Measurements from ENCODE around the gene HMOX1.

HMOX1 gene

DNA sequence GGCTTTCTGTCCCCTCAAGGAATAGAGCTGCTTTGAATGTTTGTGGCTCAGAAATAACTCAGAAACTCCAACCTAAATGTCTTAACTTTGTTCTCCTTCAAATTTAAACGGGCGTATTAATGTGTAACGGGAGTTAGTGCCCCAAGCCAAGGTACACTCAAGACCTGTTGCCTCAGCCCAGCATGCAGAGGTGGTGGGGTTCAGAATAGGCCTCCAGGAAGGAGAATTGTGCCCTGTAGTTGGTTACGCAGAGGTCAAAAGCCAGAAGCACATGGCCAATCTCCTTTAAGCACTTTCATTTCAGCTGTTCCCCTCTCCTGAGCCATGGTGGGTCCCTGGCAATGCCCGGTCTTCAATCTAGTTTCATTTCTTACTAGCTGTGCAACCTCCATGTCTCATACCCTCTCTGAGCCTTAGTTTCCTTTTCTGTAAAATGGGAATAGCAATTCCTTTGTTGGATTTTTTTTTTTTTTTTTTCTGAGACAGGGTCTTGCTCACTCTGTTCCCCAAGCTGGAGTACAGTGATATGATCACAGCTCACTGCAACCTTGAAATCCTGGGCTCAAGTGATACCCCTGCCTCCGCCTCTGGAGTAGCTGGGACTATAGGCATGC lies 4.2 kb downstream of the HMOX1 start:
- TF ChIP-seq, protein P1, sequence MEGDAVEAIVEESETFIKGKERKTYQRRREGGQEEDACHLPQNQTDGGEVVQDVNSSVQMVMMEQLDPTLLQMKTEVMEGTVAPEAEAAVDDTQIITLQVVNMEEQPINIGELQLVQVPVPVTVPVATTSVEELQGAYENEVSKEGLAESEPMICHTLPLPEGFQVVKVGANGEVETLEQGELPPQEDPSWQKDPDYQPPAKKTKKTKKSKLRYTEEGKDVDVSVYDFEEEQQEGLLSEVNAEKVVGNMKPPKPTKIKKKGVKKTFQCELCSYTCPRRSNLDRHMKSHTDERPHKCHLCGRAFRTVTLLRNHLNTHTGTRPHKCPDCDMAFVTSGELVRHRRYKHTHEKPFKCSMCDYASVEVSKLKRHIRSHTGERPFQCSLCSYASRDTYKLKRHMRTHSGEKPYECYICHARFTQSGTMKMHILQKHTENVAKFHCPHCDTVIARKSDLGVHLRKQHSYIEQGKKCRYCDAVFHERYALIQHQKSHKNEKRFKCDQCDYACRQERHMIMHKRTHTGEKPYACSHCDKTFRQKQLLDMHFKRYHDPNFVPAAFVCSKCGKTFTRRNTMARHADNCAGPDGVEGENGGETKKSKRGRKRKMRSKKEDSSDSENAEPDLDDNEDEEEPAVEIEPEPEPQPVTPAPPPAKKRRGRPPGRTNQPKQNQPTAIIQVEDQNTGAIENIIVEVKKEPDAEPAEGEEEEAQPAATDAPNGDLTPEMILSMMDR (IDR thresholded peaks at IDR 0.05): no peak

DNA sequence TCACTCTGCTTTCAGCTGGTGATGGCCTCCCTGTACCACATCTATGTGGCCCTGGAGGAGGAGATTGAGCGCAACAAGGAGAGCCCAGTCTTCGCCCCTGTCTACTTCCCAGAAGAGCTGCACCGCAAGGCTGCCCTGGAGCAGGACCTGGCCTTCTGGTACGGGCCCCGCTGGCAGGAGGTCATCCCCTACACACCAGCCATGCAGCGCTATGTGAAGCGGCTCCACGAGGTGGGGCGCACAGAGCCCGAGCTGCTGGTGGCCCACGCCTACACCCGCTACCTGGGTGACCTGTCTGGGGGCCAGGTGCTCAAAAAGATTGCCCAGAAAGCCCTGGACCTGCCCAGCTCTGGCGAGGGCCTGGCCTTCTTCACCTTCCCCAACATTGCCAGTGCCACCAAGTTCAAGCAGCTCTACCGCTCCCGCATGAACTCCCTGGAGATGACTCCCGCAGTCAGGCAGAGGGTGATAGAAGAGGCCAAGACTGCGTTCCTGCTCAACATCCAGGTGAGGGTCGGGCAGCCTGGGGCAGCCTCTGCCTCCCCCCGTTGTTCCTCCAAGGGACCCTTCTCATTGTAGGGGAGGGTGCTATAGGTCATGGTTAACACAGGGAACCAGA lies 5.9 kb downstream of the HMOX1 start:
- TF ChIP-seq, protein P1 (IDR thresholded peaks at IDR 0.05): no peak

DNA sequence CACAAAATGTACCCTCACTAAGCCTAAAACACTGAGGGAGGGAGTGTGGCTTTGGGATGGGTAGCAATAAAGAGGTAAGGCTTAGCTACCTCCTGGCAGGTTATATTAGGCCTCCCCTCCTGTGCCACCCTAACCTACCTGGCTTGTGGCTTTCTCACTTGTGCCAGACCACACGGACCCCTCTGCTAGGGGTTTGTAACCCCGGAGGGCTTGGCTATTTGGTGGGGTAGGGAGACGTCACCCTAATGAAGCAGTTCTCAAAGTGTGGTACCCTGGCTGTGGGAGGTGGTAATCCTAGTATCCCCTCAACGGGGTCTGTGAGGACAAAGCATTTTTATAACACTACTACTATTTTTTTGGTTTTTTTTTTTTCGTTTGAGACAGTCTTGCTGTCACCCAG lies 10.0 kb downstream of the HMOX1 start:
- TF ChIP-seq, protein P1 (IDR thresholded peaks at IDR 0.05): no peak

DNA sequence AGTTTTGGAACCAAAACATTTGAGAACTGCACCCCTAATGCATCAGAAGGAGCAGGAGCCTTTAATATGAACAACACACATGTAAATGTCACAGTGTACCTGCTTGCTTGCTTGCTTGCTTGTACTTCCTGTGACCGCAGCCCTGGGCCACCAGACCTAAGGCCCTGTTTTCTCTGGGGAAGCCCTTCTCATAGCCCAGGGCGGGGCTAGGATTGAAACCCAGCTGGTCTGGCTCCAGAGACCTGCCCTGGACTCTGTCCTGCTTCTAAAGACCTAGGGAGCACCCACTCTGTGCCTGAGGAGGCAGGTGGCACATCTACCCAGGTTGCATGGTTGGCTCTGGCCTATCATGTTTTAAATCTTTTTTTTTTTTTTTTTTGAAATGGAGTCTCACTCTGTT lies 11.5 kb downstream of the HMOX1 start:
- TF ChIP-seq, protein P1 (IDR thresholded peaks at IDR 0.05): no peak

DNA sequence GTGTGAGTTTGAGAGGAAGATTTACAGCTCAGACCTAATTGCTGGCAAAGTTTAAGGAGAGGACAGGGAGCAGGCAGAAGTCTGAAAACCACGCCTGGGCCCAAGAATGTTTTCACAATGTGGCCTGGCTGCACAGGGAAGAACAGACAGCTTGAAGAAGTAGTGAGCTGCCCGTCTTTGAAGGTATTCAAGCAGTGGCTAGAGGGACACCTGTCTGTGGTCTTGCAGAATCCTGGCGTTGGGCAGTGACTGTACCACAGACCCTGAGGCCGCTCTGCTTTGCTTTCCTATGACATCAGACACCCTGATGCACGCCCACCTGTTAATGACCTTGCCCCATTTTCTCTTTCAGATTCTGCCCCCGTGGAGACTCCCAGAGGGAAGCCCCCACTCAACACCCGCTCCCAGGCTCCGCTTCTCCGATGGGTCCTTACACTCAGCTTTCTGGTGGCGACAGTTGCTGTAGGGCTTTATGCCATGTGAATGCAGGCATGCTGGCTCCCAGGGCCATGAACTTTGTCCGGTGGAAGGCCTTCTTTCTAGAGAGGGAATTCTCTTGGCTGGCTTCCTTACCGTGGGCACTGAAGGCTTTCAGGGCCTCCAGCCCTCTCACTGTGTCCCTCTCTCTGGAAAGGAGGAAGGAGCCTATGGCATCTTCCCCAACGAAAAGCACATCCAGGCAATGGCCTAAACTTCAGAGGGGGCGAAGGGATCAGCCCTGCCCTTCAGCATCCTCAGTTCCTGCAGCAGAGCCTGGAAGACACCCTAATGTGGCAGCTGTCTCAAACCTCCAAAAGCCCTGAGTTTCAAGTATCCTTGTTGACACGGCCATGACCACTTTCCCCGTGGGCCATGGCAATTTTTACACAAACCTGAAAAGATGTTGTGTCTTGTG lies 12.5 kb downstream of the HMOX1 start:
- TF ChIP-seq, protein P1 (IDR thresholded peaks at IDR 0.05): no peak

DNA sequence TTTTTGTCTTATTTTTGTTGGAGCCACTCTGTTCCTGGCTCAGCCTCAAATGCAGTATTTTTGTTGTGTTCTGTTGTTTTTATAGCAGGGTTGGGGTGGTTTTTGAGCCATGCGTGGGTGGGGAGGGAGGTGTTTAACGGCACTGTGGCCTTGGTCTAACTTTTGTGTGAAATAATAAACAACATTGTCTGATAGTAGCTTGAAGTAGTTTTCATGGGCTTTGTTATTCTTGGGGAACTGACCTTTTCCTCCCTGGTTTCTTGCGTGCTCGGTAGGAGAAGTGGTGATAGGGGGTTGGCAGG lies 13.1 kb downstream of the HMOX1 start:
- TF ChIP-seq, protein P1 (IDR thresholded peaks at IDR 0.05): no peak

DNA sequence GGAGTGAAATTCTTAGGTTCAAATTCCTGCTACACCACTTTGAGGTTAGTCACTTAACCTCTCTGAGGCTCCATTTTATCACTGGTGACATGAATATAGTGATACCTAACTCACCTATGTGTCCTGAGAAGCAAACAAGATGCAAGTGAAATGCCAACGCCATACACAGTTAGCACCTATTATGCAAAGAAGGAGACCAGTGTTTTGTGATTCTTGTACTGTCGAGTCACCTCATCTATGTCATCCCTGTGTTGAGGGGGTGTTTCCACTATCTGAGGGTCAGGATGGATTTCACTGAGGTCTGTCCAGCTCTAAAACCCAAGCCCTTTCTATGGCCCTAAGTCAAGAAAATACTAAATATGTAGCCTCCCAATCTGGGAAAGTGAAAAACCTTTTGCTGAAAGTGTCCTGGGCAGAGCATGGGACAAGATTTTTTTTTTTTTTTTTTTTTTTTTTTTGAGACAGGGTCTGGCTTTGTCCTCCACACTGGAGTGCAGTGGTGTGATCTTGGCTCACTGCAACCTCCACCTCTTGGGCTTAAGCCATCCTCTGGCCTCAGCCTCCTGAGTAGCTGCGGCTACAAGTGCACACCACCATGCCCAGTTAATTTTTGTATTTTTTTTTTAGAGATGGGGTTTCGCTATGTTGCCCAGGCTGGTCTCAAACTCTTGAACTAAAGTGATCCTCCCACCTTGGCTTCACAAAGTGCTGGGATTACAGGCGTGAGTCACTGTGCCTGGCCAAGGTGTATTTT lies 14.1 kb downstream of the HMOX1 start:
- TF ChIP-seq, protein P1 (IDR thresholded peaks at IDR 0.05): no peak
